GM23248 (cell line): ENCODE measurements around the gene FBXO27. TPM values are rescaled to one million over a fixed set of nuclear protein-coding genes. Genes with fewer than 3 reads are reported as not detected.

Experiments used
- DNase-seq: peaks from one replicate; pipeline ENCODE4 v3.0.0-alpha.2; 2015
- H2AFZ ChIP-seq: fragments of 200-600 bp; sonication (generic); 2 replicates; pipeline ENCODE4 v1.6.1; 2016; ENCODE audit warnings: antibody characterized with exemption
- H3F3A ChIP-seq: fragments of 200-600 bp; sonication (generic); 2 replicates; pipeline ENCODE4 v1.6.1; 2016; ENCODE audit warnings: mild to moderate bottlenecking, antibody characterized with exemption, mixed run types; ENCODE audit not compliant: insufficient read depth
- H3K27ac ChIP-seq: fragments of 200-600 bp; sonication (generic); 2 replicates; pipeline ENCODE4 v1.5.1; 2016; ENCODE audit warnings: mild to moderate bottlenecking
- H3K27me3 ChIP-seq: fragments of 200-600 bp; sonication (generic); replicated peaks from 2 replicates; pipeline ENCODE4 v1.6.1; 2016; ENCODE audit warnings: mild to moderate bottlenecking; ENCODE audit not compliant: insufficient read depth
- H3K36me3 ChIP-seq: fragments of 200-600 bp; sonication (generic); 2 replicates; pipeline ENCODE4 v1.6.1; 2016; ENCODE audit warnings: low read depth, mild to moderate bottlenecking
- H3K4me1 ChIP-seq: fragments of 200-600 bp; sonication (generic); 2 replicates; pipeline ENCODE4 v1.6.1; 2016; ENCODE audit warnings: mild to moderate bottlenecking; ENCODE audit not compliant: insufficient read depth
- H3K4me2 ChIP-seq: fragments of 200-600 bp; sonication (generic); one replicate; pipeline ENCODE4 v1.6.1; 2016; ENCODE audit warnings: mild to moderate bottlenecking; ENCODE audit not compliant: unreplicated experiment
- H3K4me3 ChIP-seq: fragments of 200-600 bp; sonication (generic); 2 replicates; pipeline ENCODE4 v1.5.1; 2016; ENCODE audit warnings: mild to moderate bottlenecking
- H3K79me2 ChIP-seq: fragments of 200-600 bp; sonication (generic); 2 replicates; pipeline ENCODE4 v1.6.1; 2016; ENCODE audit warnings: mild to moderate bottlenecking; ENCODE audit not compliant: insufficient read depth
- H3K9ac ChIP-seq: fragments of 200-600 bp; sonication (generic); 2 replicates; pipeline ENCODE4 v1.6.1; 2016; ENCODE audit warnings: mild to moderate bottlenecking
- H3K9me2 ChIP-seq: fragments of 200-600 bp; sonication (generic); 2 replicates; pipeline ENCODE4 v1.6.1; 2016; ENCODE audit warnings: mixed run types, mild to moderate bottlenecking, moderate library complexity; ENCODE audit not compliant: insufficient read depth
- H3K9me3 ChIP-seq: fragments of 200-600 bp; sonication (generic); one replicate; pipeline ENCODE4 v1.6.1; 2017; ENCODE audit warnings: low read depth
- H4K20me1 ChIP-seq: fragments of 200-600 bp; sonication (generic); 2 replicates; pipeline ENCODE4 v1.6.0; 2016; ENCODE audit not compliant: insufficient read depth
- EZH2 ChIP-seq: fragments of 200-600 bp; sonication (generic); IDR thresholded peaks from 2 replicates; pipeline ENCODE4 v1.6.1; 2018; ENCODE audit warnings: antibody characterized with exemption, mild to moderate bottlenecking; ENCODE audit not compliant: insufficient read depth, poor library complexity, severe bottlenecking
- EZH2phosphoT487 ChIP-seq: fragments of 200-600 bp; sonication (generic); IDR thresholded peaks from 2 replicates; pipeline ENCODE4 v1.6.1; 2018; ENCODE audit warnings: antibody characterized with exemption, moderate library complexity, mild to moderate bottlenecking, low read depth; ENCODE audit not compliant: insufficient read depth
- WGBS, 2 experiments: methylation state at CpG; one replicate each; pipeline ENCODE4 v1.1.6; 2015 to 2017; ENCODE audit warnings: low lambda C conversion rate in 2 of 2, low coverage in 1 of 2; ENCODE audit errors: missing lambda C conversion rate in 2 of 2; 5-methylcytosine and 5-hydroxymethylcytosine counted together
- in situ Hi-C: fragments of 300-500 bp; cut with MboI; formaldehyde crosslinking; loops from 2 replicates; pipeline ENCODE4 v1.15.0; 2020
- polyA plus RNA-seq: library from polyadenylated mRNA; unstranded; fragments of >200 nt; fragmentation: Nextera tagmentation; extraction: Ambion mirVana; gene quantifications from 2 replicates; pipeline ENCODE4 v1.2.1, GENCODE V29; 2016
- total RNA-seq: library from RNA; depleted of rRNA; stranded (reverse); fragments of >200 nt; shearing (Covaris generic); gene quantifications from 2 replicates; pipeline ENCODE4 v1.2.3, GENCODE V29; 2014

The FBXO27 gene
- total and polyA plus RNA-seq, 2 experiments from 2014 or later, result 0.54 to 4.0 TPM

DNA sequence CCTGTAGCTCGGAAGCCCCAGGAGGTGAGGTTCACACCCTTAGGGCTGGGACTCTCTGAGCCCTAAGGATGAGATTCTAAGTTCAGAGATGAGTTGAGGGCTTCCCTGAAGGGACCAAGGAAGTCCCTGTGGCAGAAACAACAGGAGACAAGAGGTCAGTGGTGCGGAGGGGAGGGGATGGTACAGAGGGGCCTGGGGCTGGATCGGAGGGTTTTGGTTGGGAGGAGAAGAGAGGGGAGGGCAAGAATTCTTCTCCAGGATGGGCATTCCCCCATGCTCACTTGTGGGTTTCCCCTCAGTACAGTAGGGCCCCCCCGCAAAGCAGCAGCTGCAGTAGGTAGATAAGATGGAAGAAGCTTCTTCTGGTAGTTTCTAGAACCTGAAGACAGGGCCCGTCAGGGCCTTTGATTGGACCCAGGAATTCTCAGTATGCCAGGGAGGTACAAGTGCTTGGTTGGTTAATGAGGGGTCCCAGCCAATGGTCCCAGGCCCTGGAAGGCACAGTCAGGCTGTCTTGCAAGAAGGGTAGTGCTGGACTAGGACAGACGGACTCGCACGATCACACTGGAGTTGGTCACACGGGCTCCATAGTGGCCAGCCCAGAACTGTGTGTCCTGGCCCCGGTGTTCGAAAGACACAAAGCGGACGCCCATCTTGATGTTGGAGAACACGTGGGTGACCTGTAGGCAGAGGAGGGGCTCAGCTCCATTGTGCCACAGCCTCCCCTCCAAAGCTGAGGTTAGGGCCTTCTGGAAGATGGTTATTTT lies 7.3 kb downstream of the FBXO27 start:
- Histone ChIP-seq H3K4me1 (no peaks in the 10 kb centered on the region), H3F3A (no peaks in the 10 kb centered on the region), H3K9me3 (no peaks in the 10 kb centered on the region), H2AFZ (no peak overlapping the region), H3K79me2 (no peaks in the 10 kb centered on the region), H3K4me2 (no peak overlapping the region), H3K27me3 (no peaks in the 10 kb centered on the region), H3K9ac (no peak overlapping the region), H3K9me2 (no peaks in the 10 kb centered on the region), H3K4me3 (no peak overlapping the region), H4K20me1 (no peaks in the 10 kb centered on the region), H3K27ac (no peak overlapping the region), H3K36me3 (no peaks in the 10 kb centered on the region)
- WGBS, 2 experiments, result 86 to 94% methylated on average over 13 to 14 of the region's 14 CpGs
- in situ Hi-C loops, result no loop called here
- TF ChIP-seq EZH2phosphoT487, result no peak
- no peak for TF ChIP-seq EZH2
- no peak for DNase-seq

DNA sequence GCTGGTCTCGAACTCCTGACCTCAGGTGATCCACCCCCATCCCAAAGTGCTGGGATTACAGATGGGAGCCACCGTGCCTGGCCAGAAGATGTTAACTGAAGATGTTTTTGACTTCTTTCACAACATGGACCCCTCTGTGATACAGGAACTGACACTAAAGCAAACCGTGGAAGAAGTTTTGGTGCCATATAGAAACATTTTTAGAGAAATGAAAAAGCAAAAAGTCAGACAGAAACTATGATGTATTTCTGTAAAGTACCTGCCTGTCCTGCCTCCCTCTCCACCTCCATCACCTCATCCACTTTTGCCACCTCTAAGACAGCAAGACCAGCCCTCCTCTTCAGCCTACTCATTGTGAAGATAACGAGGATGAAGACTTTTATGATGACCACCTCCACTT lies 11.3 kb downstream of the FBXO27 start:
- 58 to 62% methylated on average over 4 of the region's 4 CpGs for WGBS, 2 experiments
- H4K20me1 ChIP-seq, result no peaks in the 10 kb centered on the region

DNA sequence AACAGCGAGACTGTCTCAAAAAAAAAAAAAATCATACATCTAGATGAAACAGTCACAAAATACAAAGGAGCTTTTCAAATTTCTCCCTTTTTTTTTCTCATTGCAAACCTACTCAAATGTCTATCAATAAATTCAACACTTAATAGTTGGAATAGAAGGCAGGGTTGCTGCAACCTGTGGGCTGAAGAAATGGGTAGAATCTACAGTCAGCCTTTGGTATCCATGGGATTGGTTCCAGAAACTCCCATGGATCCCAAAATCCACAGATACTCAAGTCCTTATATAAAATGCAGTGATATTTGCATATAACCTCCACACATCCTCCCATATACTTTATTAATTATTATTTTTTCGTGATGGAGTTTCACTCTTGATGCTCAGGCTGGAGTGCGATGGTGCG lies 14.7 kb downstream of the FBXO27 start:
- H3K27me3 ChIP-seq, result peaks cover 7% of the 10 kb centered on the region; the same call in 1 of the 2 replicates
- H3K9me3 ChIP-seq, result no peaks in the 10 kb centered on the region
- H3F3A ChIP-seq, result no peaks in the 10 kb centered on the region
- H4K20me1 ChIP-seq, result no peaks in the 10 kb centered on the region
- TF ChIP-seq EZH2, result no peak
- no peak for TF ChIP-seq EZH2phosphoT487
- no peak overlapping the region for H3K27ac ChIP-seq
- no peak overlapping the region for H3K9ac ChIP-seq
- 86 to 93% methylated on average over 4 of the region's 4 CpGs for WGBS, 2 experiments
- no peak overlapping the region for H3K4me2 ChIP-seq
- H3K4me1 ChIP-seq, result no peaks in the 10 kb centered on the region
- no peaks in the 10 kb centered on the region for H3K9me2 ChIP-seq
- H2AFZ ChIP-seq, result no peak overlapping the region
- H3K36me3 ChIP-seq, result no peaks in the 10 kb centered on the region
- in situ Hi-C loops, result no loop called here
- H3K79me2 ChIP-seq, result no peaks in the 10 kb centered on the region
- no peak for DNase-seq
- H3K4me3 ChIP-seq, result no peak overlapping the region

More for the DNA sequence above, 11.3 kb downstream of the FBXO27 start:
- no peaks in the 10 kb centered on the region for H3F3A ChIP-seq
- H3K9ac ChIP-seq, result no peak overlapping the region
- peaks cover 7% of the 10 kb centered on the region; the same call in 1 of the 2 replicates for H3K27me3 ChIP-seq
- H3K27ac ChIP-seq, result no peak overlapping the region
- H3K4me1 ChIP-seq, result no peaks in the 10 kb centered on the region
- in situ Hi-C loops, result no loop called here
- H2AFZ ChIP-seq, result no peak overlapping the region
- H3K36me3 ChIP-seq, result no peaks in the 10 kb centered on the region
- H3K9me3 ChIP-seq, result no peaks in the 10 kb centered on the region
- TF ChIP-seq EZH2phosphoT487 (no peak), EZH2 (no peak)
- no peak overlapping the region for H3K4me3 ChIP-seq
- H3K9me2 ChIP-seq, result no peaks in the 10 kb centered on the region
- no peak overlapping the region for H3K4me2 ChIP-seq
- no peak for DNase-seq
- no peaks in the 10 kb centered on the region for H3K79me2 ChIP-seq

DNA sequence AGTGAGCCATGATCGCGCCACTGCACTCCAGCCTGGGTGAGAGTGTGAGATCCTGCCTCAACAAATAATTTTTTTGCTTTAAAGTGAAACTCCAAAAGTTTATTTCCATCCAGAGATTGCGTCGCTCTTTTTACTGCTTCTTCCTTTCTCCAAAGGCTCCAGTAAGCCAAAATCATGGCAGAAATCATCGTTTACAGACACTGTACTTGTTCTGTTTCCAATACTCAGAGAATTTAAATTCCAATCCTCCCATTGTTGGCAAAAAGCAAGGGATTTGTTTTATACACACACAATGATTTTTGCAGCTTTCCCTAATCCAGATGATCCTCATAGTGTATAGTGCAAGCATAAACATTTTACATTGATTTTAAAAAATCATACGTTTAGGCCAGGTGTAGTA lies 15.3 kb downstream of the FBXO27 start:
- Histone ChIP-seq H2AFZ (no peak overlapping the region), H3K79me2 (no peaks in the 10 kb centered on the region), H4K20me1 (no peaks in the 10 kb centered on the region), H3K9ac (no peak overlapping the region), H3K4me2 (no peak overlapping the region), H3K36me3 (no peaks in the 10 kb centered on the region), H3K9me3 (no peaks in the 10 kb centered on the region), H3K9me2 (no peaks in the 10 kb centered on the region), H3K4me3 (no peak overlapping the region), H3K27ac (no peak overlapping the region), H3F3A (no peaks in the 10 kb centered on the region), H3K27me3 (peaks cover 7% of the 10 kb centered on the region; the same call in 1 of the 2 replicates), H3K4me1 (no peaks in the 10 kb centered on the region)
- WGBS, 2 experiments, result 6 to 9% methylated on average over 6 of the region's 6 CpGs
- TF ChIP-seq EZH2 (no peak), EZH2phosphoT487 (no peak)
- no peak for DNase-seq
- in situ Hi-C loops, result no loop called here
